K562 (cell line): ENCODE results near the gene FANCF. TPM values are rescaled to one million over a fixed set of nuclear protein-coding genes. Genes with fewer than 3 reads are reported as not detected.
A peak's percentile ranks its signal among the peaks of the same experiment; 100 is the strongest.

Experiments
- BCOR ChIP-seq: fragments of 450-650 bp; IDR thresholded peaks from 2 replicates; pipeline ENCODE4 v1.6.1; 2016
- CREB3L1 ChIP-seq: fragments of 450-650 bp; IDR thresholded peaks from 2 replicates; pipeline ENCODE4 v1.6.1; 2014; ENCODE audit warnings: low read depth, mild to moderate bottlenecking, moderate library complexity, borderline replicate concordance
- EGR1 ChIP-seq: fragments of 450-650 bp; conservative IDR thresholded peaks from 2 replicates; pipeline ENCODE4 v1.6.1; 2017; ENCODE audit warnings: mild to moderate bottlenecking
- ELF1 ChIP-seq: fragments of 200-800 bp; sonication (Bioruptor generic); IDR thresholded peaks from 2 replicates; pipeline ENCODE4 v1.6.1; 2016; ENCODE audit warnings: missing genetic modification characterization, missing compliant biosample characterization
- FUS ChIP-seq: fragments of 200-400 bp; formaldehyde crosslinking; optimal IDR thresholded peaks from 2 replicates; pipeline ENCODE3; 2017; ENCODE audit warnings: low read depth, low read length
- NR2C2 ChIP-seq, 2 experiments: fragments of 200-800 bp in 1 of 2; sonication (Bioruptor generic) in 1 of 2; sonication (generic) in 1 of 2; formaldehyde crosslinking in 1 of 2; IDR thresholded peaks; 2 replicates each; pipeline versions ENCODE4 v1.6.1 to v1.8.0; 2016 to 2022; ENCODE audit warnings: mild to moderate bottlenecking in 1 of 2, missing compliant biosample characterization in 1 of 2, missing genetic modification characterization in 1 of 2, missing genetic modification reagents in 1 of 2
- POLR2AphosphoS5 ChIP-seq: IDR thresholded peaks from 2 replicates; pipeline ENCODE4 v1.6.1; 2011; ENCODE audit warnings: mild to moderate bottlenecking, low read depth, low read length, moderate library complexity; ENCODE audit not compliant: control insufficient read depth, insufficient read depth
- SIN3B ChIP-seq: fragments of 450-650 bp; IDR thresholded peaks from 2 replicates; pipeline ENCODE4 v1.6.1; 2017; ENCODE audit warnings: low read depth, mild to moderate bottlenecking, moderate library complexity
- SP2 ChIP-seq: IDR thresholded peaks from 2 replicates; pipeline ENCODE4 v1.6.1; 2011; ENCODE audit warnings: mild to moderate bottlenecking, low read depth, low read length, moderate library complexity; ENCODE audit not compliant: poor library complexity, severe bottlenecking; ENCODE audit errors: extremely low read depth
- TCFL5 ChIP-seq: fragments of 250-450 bp; sonication (Bioruptor Pico); conservative IDR thresholded peaks from 2 replicates; pipeline ENCODE4 v1.6.1; 2021; ENCODE audit warnings: mild to moderate bottlenecking, moderate library complexity, matching md5 sums
- USF2 ChIP-seq: sonication (generic); formaldehyde crosslinking; IDR thresholded peaks from 2 replicates; pipeline ENCODE4 v1.5.0; 2020; ENCODE audit warnings: missing genetic modification reagents
- ZEB2 ChIP-seq: fragments of 450-650 bp; IDR thresholded peaks from 2 replicates; pipeline ENCODE4 v1.6.1; 2016
- ZNF140 ChIP-seq: fragments of 250-450 bp; sonication (Bioruptor Pico); IDR thresholded peaks from 2 replicates; pipeline ENCODE4 v1.8.0; 2021; ENCODE audit warnings: moderate library complexity, mild to moderate bottlenecking, inconsistent platforms
- ZNF57 ChIP-seq: fragments of 450-650 bp; formaldehyde crosslinking; IDR thresholded peaks from 2 replicates; pipeline ENCODE4 v1.4.0; 2020; ENCODE audit warnings: mild to moderate bottlenecking, moderate library complexity
- ZNF766 ChIP-seq: fragments of 200-800 bp; sonication (Bioruptor generic); conservative IDR thresholded peaks from 2 replicates; pipeline ENCODE4 v1.6.1; 2016; ENCODE audit warnings: missing genetic modification characterization, missing compliant biosample characterization
- polyA plus RNA-seq, 8 experiments: library from polyadenylated mRNA; depleted of rRNA in 4 of 8; stranded (reverse) in 5 of 8; unstranded in 3 of 8; fragments of >200 nt; fragmentation: Nextera tagmentation in 2 of 8; fragmentation: Illumina TruSeq in 1 of 8; extraction: Ambion mirVana in 2 of 8; extraction: Trizol in 1 of 8; gene quantifications; 2 replicates each; pipeline versions ENCODE4 v1.2.1 to v1.2.3, GENCODE V29; 2011 to 2014; ENCODE audit warnings: inconsistent platforms in 1 of 8, missing spikeins in 1 of 8
- total RNA-seq, 7 experiments: library from RNA; depleted of rRNA in 6 of 7; stranded (reverse); fragments of >200 nt in 6 of 7; fragmentation: Illumina TruSeq in 2 of 7; extraction: Trizol in 2 of 7; gene quantifications; 2 replicates each; pipeline versions ENCODE4 v1.2.1 to v1.2.3, GENCODE V29; 2011 to 2021; ENCODE audit warnings: low replicate concordance in 1 of 7
- TF ChIP-seq, protein P1 (sequence below): sonication (generic); formaldehyde crosslinking; IDR thresholded peaks from 2 replicates; pipeline ENCODE4 v1.8.0; 2022; ENCODE audit warnings: missing genetic modification reagents, mild to moderate bottlenecking, borderline replicate concordance
- TF ChIP-seq, protein P2 (sequence below): fragments of 250-450 bp; sonication (Bioruptor Pico); IDR thresholded peaks from 2 replicates; pipeline ENCODE4 v1.5.0; 2021; ENCODE audit warnings: mild to moderate bottlenecking, moderate library complexity
- TF ChIP-seq, protein P3 (sequence below): fragments of 450-650 bp; IDR thresholded peaks from 2 replicates; pipeline ENCODE4 v1.6.1; 2018; ENCODE audit warnings: mild to moderate bottlenecking, low read depth; ENCODE audit not compliant: partially characterized antibody

The FANCF gene
- total and polyA plus RNA-seq, 9 of the 15 experiments (the other 6 are each of a cell fraction or from before 2014, with no cell fraction given): 0.99 to 10.3 (median 7.5) TPM

DNA sequence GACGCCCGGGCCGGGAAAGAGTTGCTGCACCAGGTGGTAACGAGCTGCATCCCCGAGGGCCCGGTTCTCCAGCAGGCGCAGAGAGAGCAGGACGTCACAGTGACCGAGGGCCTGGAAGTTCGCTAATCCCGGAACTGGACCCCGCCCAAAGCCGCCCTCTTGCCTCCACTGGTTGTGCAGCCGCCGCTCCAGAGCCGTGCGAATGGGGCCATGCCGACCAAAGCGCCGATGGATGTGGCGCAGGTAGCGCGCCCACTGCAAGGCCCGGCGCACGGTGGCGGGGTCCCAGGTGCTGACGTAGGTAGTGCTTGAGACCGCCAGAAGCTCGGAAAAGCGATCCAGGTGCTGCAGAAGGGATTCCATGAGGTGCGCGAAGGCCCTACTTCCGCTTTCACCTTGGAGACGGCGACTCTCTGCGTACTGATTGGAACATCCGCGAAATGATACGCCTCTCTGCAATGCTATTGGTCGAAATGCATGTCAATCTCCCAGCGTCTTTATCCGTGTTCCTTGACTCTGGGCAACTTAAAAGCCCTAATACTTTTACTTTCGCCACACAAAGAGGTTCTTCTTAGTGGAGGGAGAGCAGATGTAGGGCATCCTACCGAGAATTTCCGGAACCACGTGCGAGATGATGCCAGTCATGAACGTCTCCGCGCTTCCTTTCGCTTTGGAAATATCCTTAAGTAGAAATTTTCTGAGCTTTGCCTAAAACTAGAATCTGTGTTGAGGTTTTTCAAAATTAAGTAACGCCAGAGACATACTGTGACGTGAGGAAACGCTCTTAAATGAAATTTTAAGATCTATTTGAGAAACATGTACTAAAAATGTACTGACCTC, at the start of gene FANCF (continued):
- TF ChIP-seq, protein P1, sequence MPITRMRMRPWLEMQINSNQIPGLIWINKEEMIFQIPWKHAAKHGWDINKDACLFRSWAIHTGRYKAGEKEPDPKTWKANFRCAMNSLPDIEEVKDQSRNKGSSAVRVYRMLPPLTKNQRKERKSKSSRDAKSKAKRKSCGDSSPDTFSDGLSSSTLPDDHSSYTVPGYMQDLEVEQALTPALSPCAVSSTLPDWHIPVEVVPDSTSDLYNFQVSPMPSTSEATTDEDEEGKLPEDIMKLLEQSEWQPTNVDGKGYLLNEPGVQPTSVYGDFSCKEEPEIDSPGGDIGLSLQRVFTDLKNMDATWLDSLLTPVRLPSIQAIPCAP (CRISPR knock-in tag): no peak
- TF ChIP-seq NR2C2 (CRISPR knock-in tag; IDR thresholded peaks at IDR 0.05) (no peak), NR2C2 (tag; IDR thresholded peaks at IDR 0.05) (peak; percentile 57; the same call in 1 of the 2 replicates), ELF1 (tag) (peak; percentile 97), ZNF140 (no peak), TCFL5 (CRISPR knock-in tag) (no peak), ZEB2 (no peak; the same call in 1 of the 2 replicates), POLR2AphosphoS5 (peak; percentile 57; the same call in 1 of the 2 replicates), ZNF766 (CRISPR knock-in tag) (no peak), SP2 (peak; percentile 77), CREB3L1 (peak; percentile 30; the same call in 1 of the 2 replicates), SIN3B (peak; percentile 65), FUS (no peak), EGR1 (no peak), BCOR (no peak), USF2 (CRISPR knock-in tag) (no peak), ZNF57 (no peak)
- TF ChIP-seq, protein P2, sequence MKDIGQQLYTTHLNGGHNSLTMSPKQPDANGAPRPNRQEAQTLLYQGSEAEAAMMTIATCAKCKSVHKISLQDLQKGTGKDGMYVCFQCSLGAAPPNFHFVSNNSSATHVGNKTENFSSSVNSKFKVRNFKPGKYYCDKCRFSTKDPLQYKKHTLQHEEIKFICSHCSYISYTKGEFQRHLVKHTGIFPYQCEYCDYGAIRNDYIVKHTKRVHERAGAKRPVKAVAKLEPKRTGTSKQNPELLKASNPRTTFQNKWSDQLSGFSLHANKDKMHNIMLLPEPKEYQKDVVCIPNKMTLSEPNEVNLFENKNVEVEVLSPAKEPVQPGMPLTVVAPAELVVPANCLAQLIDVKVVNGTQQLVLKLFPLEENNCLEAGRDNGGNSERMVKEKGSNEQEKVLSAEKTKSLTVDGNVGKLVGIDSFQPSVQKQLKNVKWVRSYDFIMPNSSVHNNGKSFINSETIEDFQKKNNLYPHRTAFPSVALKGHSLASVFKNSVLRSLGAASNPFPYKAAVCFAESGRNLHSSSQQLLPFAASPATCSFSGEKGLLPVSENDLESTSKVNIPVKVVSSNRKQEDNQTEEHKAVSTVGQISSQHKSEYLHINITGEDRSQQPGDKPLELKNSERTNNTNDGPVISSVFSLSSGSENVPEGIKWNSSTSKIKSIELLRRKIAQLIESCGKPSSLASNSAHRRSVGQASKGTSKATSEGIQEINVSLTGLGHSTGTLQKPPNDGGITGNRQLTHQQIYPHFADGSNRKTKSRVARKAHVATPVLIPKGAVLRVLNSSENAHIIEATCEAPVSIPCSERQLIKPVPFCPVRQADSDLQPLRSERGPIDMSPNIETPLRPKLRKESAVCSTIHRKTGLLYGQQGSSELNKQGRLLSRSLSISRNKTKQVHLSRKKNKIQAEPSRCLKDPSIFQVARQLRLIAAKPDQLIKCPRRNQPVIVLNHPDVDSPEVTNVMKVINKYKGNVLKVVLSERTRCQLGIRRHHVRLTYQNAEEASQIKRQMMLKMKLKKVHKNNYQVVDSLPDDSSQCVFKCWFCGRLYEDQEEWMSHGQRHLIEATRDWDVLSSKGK: no peak
- TF ChIP-seq, protein P3, sequence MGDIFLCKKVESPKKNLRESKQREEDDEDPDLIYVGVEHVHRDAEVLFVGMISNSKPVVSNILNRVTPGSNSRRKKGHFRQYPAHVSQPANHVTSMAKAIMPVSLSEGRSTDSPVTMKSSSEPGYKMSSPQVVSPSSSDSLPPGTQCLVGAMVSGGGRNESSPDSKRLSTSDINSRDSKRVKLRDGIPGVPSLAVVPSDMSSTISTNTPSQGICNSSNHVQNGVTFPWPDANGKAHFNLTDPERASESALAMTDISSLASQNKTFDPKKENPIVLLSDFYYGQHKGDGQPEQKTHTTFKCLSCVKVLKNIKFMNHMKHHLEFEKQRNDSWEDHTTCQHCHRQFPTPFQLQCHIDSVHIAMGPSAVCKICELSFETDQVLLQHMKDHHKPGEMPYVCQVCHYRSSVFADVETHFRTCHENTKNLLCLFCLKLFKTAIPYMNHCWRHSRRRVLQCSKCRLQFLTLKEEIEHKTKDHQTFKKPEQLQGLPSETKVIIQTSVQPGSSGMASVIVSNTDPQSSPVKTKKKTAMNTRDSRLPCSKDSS: no peak
